ENCODE results near the gene RAB30. TPM values are rescaled to one million over a fixed set of nuclear protein-coding genes. Genes with fewer than 3 reads are reported as not detected.

RAB30 gene
- total and polyA plus RNA-seq, 9 of the 15 experiments (the other 6 are each of a cell fraction or from before 2014, with no cell fraction given) = 0.29 to 1.3 (median 1.0) TPM

DNA sequence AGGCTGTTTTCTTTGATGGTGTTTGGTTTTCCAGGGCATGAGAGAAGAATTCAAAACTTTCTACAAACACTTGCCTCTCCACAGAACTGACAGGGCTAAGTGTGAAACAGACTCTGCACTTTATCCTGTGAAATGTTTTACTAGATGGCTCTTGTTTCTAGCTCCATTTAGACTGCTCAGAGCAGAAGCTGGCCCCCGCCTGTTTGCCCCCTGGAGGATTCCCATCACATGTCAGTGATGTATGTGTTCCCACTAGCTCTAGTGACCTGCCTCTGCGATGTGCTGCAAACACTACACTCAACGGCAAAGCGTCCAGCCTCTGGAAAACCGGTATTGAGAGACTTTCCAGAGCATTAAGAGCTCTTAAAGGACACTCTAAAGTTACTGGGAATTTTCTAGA is 43.9 kb upstream of the RAB30 start:
- Histone ChIP-seq H3K79me2 (ENCODE audit: control insufficient read depth, insufficient read depth, low read length) (no peaks in the 10 kb centered on the region), H3K27ac (ENCODE audit: extremely low read depth, low read depth, low read length) (no peak overlapping the region), H3K9me3 (replicated peaks; ENCODE audit: control insufficient read depth, insufficient read depth, low read depth, low read length) (no peaks in the 10 kb centered on the region), H3K36me3 (ENCODE audit: control insufficient read depth, insufficient read depth, low read length) (no peaks in the 10 kb centered on the region), H4K20me1 (replicated peaks; ENCODE audit: control insufficient read depth, insufficient read depth, low read length) (no peaks in the 10 kb centered on the region), H3K9me1 (ENCODE audit: control insufficient read depth, insufficient read depth, low read length) (no peaks in the 10 kb centered on the region), H3K27me3 (ENCODE audit: control insufficient read depth in 2 of 2, insufficient read depth in 2 of 2, low read length in 2 of 2) (no peaks in the 10 kb centered on the region), H3K4me2 (ENCODE audit: insufficient read depth, low read length) (peak overlapping the region; percentile 21; the same call in 1 of the 2 replicates), H3K4me1 (replicated peaks in 1 of 2; ENCODE audit: control insufficient read depth in 2 of 2, insufficient read depth in 2 of 2, low read length in 2 of 2) (peaks cover 0 to 6% of the 10 kb centered on the region in 2 experiments; a peak in 2 of 5 replicates), H3K4me3 (no peak overlapping the region), H2AFZ (ENCODE audit: low read depth, low read length) (peak overlapping the region; percentile 77), H3K9ac (ENCODE audit: insufficient read depth in 1 of 2, low read depth in 2 of 2, low read length in 2 of 2) (no peak overlapping the region; a peak in 1 of 4 replicates)
- WGBS (ENCODE audit: insufficient coverage, low coverage, missing lambda C conversion rate) = 22% methylated on average over 5 of the region's 5 CpGs
- intact Hi-C loops (cut with micrococcal nuclease) (no loop called here), in situ Hi-C loops (cut with MboI) (no loop called here)
- FAIRE-seq (no peak), ATAC-seq (peak; percentile 76), DNase-seq (ENCODE audit: extremely low read depth in 1 of 4, low spot score in 3 of 4) (peak in 1 of 4 experiments; percentile 22)
- BruUV-seq (replicated peaks) = no TSS peak
- ChIA-PET CTCF (ENCODE audit: low intra/inter-chr PET ratio) (no interaction called here), POLR2A (interaction anchor here (1.0 kb wide), 1 partner anchor 16 kb away, joined by 3 read pairs; no protein-coding TSS in a partner anchor)
- TF ChIP-seq SMARCC2 (IDR thresholded peaks at IDR 0.05; ENCODE audit: low read depth) = no peak
- no peak for TF ChIP-seq NFYB (IDR thresholded peaks at IDR 0.05; ENCODE audit: extremely low read depth, insufficient read length)
- no peak for TF ChIP-seq HDAC6 (IDR thresholded peaks at IDR 0.05; ENCODE audit: low read depth, low read length)
- no peak for TF ChIP-seq RBM34 (IDR thresholded peaks at IDR 0.05; ENCODE audit: borderline replicate concordance, insufficient read depth, low read length)
- no peak for TF ChIP-seq MTF1 (CRISPR knock-in tag; IDR thresholded peaks at IDR 0.05; ENCODE audit: borderline replicate concordance)
- TF ChIP-seq MTA1 (IDR thresholded peaks at IDR 0.05; ENCODE audit: borderline replicate concordance) = no peak
- TF ChIP-seq, protein P1, sequence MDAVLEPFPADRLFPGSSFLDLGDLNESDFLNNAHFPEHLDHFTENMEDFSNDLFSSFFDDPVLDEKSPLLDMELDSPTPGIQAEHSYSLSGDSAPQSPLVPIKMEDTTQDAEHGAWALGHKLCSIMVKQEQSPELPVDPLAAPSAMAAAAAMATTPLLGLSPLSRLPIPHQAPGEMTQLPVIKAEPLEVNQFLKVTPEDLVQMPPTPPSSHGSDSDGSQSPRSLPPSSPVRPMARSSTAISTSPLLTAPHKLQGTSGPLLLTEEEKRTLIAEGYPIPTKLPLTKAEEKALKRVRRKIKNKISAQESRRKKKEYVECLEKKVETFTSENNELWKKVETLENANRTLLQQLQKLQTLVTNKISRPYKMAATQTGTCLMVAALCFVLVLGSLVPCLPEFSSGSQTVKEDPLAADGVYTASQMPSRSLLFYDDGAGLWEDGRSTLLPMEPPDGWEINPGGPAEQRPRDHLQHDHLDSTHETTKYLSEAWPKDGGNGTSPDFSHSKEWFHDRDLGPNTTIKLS (IDR thresholded peaks at IDR 0.05; ENCODE audit: borderline replicate concordance, low read depth) = no peak
- no peak for TF ChIP-seq SUPT5H (IDR thresholded peaks at IDR 0.05)
- no peak for TF ChIP-seq ESRRA (IDR thresholded peaks at IDR 0.05; ENCODE audit: borderline replicate concordance, low read depth)
- no peak for TF ChIP-seq PHTF2 (CRISPR knock-in tag; IDR thresholded peaks at IDR 0.05)
- TF ChIP-seq, protein P2, sequence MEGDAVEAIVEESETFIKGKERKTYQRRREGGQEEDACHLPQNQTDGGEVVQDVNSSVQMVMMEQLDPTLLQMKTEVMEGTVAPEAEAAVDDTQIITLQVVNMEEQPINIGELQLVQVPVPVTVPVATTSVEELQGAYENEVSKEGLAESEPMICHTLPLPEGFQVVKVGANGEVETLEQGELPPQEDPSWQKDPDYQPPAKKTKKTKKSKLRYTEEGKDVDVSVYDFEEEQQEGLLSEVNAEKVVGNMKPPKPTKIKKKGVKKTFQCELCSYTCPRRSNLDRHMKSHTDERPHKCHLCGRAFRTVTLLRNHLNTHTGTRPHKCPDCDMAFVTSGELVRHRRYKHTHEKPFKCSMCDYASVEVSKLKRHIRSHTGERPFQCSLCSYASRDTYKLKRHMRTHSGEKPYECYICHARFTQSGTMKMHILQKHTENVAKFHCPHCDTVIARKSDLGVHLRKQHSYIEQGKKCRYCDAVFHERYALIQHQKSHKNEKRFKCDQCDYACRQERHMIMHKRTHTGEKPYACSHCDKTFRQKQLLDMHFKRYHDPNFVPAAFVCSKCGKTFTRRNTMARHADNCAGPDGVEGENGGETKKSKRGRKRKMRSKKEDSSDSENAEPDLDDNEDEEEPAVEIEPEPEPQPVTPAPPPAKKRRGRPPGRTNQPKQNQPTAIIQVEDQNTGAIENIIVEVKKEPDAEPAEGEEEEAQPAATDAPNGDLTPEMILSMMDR (IDR thresholded peaks at IDR 0.05 in 2 of 3, conservative IDR thresholded peaks at IDR 0.05 in 1 of 3; ENCODE audit: insufficient read depth in 2 of 3, low read depth in 1 of 3, low read length in 3 of 3) = peak in 1 of 3 experiments; percentile 14; a peak in 1 of 6 replicates
- TF ChIP-seq CHD1 (IDR thresholded peaks at IDR 0.05; ENCODE audit: low read length) = no peak
- no peak for TF ChIP-seq JUNB (CRISPR knock-in tag; conservative IDR thresholded peaks at IDR 0.05)
- no peak for TF ChIP-seq PRPF4 (IDR thresholded peaks at IDR 0.05; ENCODE audit: insufficient read depth, low read depth, low read length, poor library complexity, severe bottlenecking)
- no peak for TF ChIP-seq ZSCAN32 (CRISPR knock-in tag; IDR thresholded peaks at IDR 0.05)
- 0 out of 4 replicates have a peak, but pooled peaks of 1 of the 2 experiments have one; percentile 2 for TF ChIP-seq RAD21 (CRISPR knock-in tag; conservative IDR thresholded peaks at IDR 0.05 in 1 of 2, IDR thresholded peaks at IDR 0.05 in 1 of 2)
- TF ChIP-seq DMBX1 (CRISPR knock-in tag; IDR thresholded peaks at IDR 0.05; ENCODE audit: borderline replicate concordance) = no peak
- no peak for TF ChIP-seq NFE2 (IDR thresholded peaks at IDR 0.05; ENCODE audit: low read depth)
- no peak for TF ChIP-seq TEAD2 (tag; IDR thresholded peaks at IDR 0.05)
- TF ChIP-seq, protein P3, sequence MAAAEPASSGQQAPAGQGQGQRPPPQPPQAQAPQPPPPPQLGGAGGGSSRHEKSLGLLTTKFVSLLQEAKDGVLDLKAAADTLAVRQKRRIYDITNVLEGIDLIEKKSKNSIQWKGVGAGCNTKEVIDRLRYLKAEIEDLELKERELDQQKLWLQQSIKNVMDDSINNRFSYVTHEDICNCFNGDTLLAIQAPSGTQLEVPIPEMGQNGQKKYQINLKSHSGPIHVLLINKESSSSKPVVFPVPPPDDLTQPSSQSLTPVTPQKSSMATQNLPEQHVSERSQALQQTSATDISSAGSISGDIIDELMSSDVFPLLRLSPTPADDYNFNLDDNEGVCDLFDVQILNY (CRISPR knock-in tag; IDR thresholded peaks at IDR 0.05) = no peak
